NB4 (cell line): Measurements from ENCODE around the gene THAP10.

Source experiments
- CTCF ChIP-seq: IDR thresholded peaks from one replicate; pipeline ENCODE4 v1.5.1; 2012; ENCODE audit warnings: low read depth, low read length
- POLR2A ChIP-seq: IDR thresholded peaks from 2 replicates; pipeline ENCODE4 v1.6.1; 2011; ENCODE audit warnings: mild to moderate bottlenecking; ENCODE audit not compliant: insufficient read length; ENCODE audit errors: extremely low read depth

GRCh38 chr15:70912187-70912586 is 20.0 kb upstream of the THAP10 start:
- TF ChIP-seq CTCF (no peak), POLR2A (no peak)
